ENCODE data around the gene PAX5. TPM values are rescaled to one million over a fixed set of nuclear protein-coding genes. Genes with fewer than 3 reads are reported as not detected.

PAX5 gene
- total RNA-seq, 2 experiments from 2014 or later, result 62.5 to 141 TPM

DNA sequence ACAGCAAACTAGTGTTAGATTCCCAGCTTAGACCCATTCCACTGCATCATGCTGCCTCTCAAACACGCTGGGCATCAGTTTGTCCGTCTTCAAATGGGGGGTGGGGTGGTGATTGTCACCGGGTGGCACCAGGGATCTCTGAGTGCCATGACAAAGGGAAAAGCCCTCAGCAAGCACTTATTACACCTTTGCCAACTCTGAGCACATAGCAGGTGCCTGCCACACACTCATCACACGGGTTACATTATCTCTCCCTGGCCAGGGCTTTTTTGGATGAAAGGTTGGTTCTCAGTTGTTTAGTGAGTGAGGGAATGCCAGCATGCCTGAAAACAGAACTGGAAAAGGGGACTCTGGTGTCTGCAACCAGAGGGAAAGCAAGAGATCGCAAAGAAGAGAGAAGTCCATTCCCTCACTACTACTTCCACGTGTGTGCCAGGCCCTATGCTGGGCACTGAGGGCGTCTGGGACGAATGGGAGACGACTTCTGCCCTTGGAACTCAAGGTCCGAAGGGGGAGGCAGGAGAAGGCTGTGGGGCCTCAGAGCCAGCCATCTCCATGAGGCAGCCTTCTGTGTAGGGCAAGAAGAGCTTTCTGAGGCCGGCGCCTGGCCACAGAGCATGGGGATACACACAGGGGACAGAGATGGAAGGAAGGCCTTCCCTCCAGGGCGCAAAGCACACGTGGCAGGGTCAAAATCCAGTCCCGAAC, 48.9 kb downstream of the PAX5 start:
- TF ChIP-seq, protein P1, sequence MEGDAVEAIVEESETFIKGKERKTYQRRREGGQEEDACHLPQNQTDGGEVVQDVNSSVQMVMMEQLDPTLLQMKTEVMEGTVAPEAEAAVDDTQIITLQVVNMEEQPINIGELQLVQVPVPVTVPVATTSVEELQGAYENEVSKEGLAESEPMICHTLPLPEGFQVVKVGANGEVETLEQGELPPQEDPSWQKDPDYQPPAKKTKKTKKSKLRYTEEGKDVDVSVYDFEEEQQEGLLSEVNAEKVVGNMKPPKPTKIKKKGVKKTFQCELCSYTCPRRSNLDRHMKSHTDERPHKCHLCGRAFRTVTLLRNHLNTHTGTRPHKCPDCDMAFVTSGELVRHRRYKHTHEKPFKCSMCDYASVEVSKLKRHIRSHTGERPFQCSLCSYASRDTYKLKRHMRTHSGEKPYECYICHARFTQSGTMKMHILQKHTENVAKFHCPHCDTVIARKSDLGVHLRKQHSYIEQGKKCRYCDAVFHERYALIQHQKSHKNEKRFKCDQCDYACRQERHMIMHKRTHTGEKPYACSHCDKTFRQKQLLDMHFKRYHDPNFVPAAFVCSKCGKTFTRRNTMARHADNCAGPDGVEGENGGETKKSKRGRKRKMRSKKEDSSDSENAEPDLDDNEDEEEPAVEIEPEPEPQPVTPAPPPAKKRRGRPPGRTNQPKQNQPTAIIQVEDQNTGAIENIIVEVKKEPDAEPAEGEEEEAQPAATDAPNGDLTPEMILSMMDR (conservative IDR thresholded peaks at IDR 0.05; ENCODE audit: low read length), result no peak
- no peak for TF ChIP-seq EZH2phosphoT487 (IDR thresholded peaks at IDR 0.05; ENCODE audit: borderline replicate concordance, low read depth, low read length)
- H2AFZ ChIP-seq (ENCODE audit: low read length), result no peak overlapping the region
- peaks cover 50% of the 10 kb centered on the region; the same call in 1 of the 2 replicates for H3K79me2 ChIP-seq (ENCODE audit: insufficient read depth, low read depth, low read length)
- CTCF ChIA-PET (ENCODE audit: unreplicated experiment), result no interaction called here
- POLR2A ChIA-PET, result no interaction called here
- peaks cover 31% of the 10 kb centered on the region for H3K4me1 ChIP-seq (ENCODE audit: insufficient read depth, low read length, poor library complexity, severe bottlenecking)
- intact Hi-C loops (cut with micrococcal nuclease; ENCODE audit: unreplicated experiment), result no loop called here
- no peak overlapping the region for H3K4me3 ChIP-seq (ENCODE audit: low read depth, low read length, poor library complexity, severe bottlenecking)
- H3K27ac ChIP-seq (ENCODE audit: low read depth, low read length, poor library complexity, severe bottlenecking), result no peak overlapping the region
- peaks cover 5% of the 10 kb centered on the region; the same call in 1 of the 2 replicates for H4K20me1 ChIP-seq (ENCODE audit: insufficient read depth, low read length)
- peaks cover 84% of the 10 kb centered on the region for H3K36me3 ChIP-seq (ENCODE audit: insufficient read depth, low read length)
- no peak for DNase-seq (ENCODE audit: low spot score)
- no peaks in the 10 kb centered on the region for H3K9me2 ChIP-seq (ENCODE audit: insufficient read depth, low read length)
- H3K4me2 ChIP-seq (ENCODE audit: low read length), result no peak overlapping the region
- no peaks in the 10 kb centered on the region for H3K9me3 ChIP-seq (ENCODE audit: low read length)
- no TSS peak for BruUV-seq (replicated peaks)

DNA sequence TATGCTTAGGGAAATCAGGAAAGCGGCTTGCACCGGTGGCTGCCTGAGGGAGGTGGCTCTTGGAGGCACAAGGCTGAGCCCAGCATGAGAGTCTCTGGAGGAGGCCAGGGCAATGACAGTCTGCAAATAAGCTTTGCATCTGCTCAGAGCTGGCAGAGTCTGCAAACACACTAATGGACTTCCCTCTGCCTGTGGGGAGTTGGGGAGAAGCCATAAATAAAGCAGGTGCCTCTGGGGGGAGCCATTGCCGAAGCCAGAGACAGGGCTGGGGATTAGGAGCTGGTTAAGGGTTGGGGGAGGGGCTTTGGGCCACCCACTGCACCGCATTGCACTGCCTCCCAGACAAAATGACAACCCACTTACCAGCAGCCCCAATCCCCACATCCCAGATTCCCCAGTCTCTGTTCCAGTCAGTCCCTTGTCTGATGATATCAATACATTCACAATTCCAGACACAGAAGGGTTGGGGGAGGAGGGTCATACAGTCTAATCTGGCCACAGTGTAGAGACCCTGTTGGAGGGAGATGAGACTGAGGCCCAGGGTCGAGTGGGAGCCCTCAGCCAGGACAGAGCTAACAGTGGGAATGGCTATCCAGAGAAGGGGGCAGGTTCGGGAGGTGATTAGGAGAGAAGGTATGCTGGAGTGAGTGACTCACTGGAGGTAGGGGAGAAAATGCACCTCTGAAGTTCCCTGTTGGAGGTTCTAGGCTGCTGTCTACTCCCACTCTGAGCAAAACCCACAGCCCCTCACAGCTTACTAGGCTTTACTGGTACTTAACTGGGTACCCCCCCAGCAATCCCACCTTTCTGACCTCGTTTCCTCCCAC, 53.7 kb downstream of the PAX5 start:
- Histone ChIP-seq H3K79me2 (ENCODE audit: insufficient read depth, low read depth, low read length) (peaks cover 57% of the 10 kb centered on the region; the same call in 1 of the 2 replicates), H3K4me1 (ENCODE audit: insufficient read depth, low read length, poor library complexity, severe bottlenecking) (peaks cover 16% of the 10 kb centered on the region), H3K36me3 (ENCODE audit: insufficient read depth, low read length) (peaks cover 88% of the 10 kb centered on the region), H3K9me2 (ENCODE audit: insufficient read depth, low read length) (no peaks in the 10 kb centered on the region), H4K20me1 (ENCODE audit: insufficient read depth, low read length) (peaks cover 5% of the 10 kb centered on the region; the same call in 1 of the 2 replicates), H3K27ac (ENCODE audit: low read depth, low read length, poor library complexity, severe bottlenecking) (peak overlapping the region; percentile 18), H3K4me2 (ENCODE audit: low read length) (peak overlapping the region; percentile 4; the same call in 1 of the 2 replicates), H3K9me3 (ENCODE audit: low read length) (no peaks in the 10 kb centered on the region), H2AFZ (ENCODE audit: low read length) (no peak overlapping the region), H3K4me3 (ENCODE audit: low read depth, low read length, poor library complexity, severe bottlenecking) (no peak overlapping the region)
- intact Hi-C loops (cut with micrococcal nuclease; ENCODE audit: unreplicated experiment), result no loop called here
- TF ChIP-seq, protein P1 (conservative IDR thresholded peaks at IDR 0.05; ENCODE audit: low read length), result peak; percentile 75
- no peak for TF ChIP-seq EZH2phosphoT487 (IDR thresholded peaks at IDR 0.05; ENCODE audit: borderline replicate concordance, low read depth, low read length)
- peak; percentile 61 for DNase-seq (ENCODE audit: low spot score)
- ChIA-PET CTCF (ENCODE audit: unreplicated experiment) (no interaction called here), POLR2A (no interaction called here)
- no TSS peak for BruUV-seq (replicated peaks)
